D721Med (cell line): Measurements from ENCODE around the gene SMPX.

ENCODE experiments used
- DNase-seq: peaks from one replicate; pipeline ENCODE4 v3.0.0; 2011; ENCODE audit warnings: low spot score; ENCODE audit not compliant: insufficient read length
- FAIRE-seq: peaks from 2 replicates; lab custom pipeline; 2011; peaks lifted over from hg19 to GRCh38; lab: Jason Lieb, UNC
- CTCF ChIP-seq: IDR thresholded peaks from 2 replicates; pipeline ENCODE4 v1.5.1; 2012; ENCODE audit warnings: mild to moderate bottlenecking, control low read depth; ENCODE audit not compliant: insufficient read depth; ENCODE audit errors: missing control alignments

SMPX gene

GRCh38 chrX:21675931-21676330 lies 82.0 kb downstream of the SMPX start:
- no peak for FAIRE-seq
- no peak for DNase-seq
- no peak for TF ChIP-seq CTCF

GRCh38 chrX:21674430-21675186 lies 83.3 kb downstream of the SMPX start:
- TF ChIP-seq CTCF: no peak
- DNase-seq: no peak
- no peak for FAIRE-seq

- DNase-seq (no peak), FAIRE-seq (no peak)
- TF ChIP-seq CTCF: no peak
These were observed 91.2 kb downstream of the SMPX start for GRCh38 chrX:21666679-21667078.

DNA sequence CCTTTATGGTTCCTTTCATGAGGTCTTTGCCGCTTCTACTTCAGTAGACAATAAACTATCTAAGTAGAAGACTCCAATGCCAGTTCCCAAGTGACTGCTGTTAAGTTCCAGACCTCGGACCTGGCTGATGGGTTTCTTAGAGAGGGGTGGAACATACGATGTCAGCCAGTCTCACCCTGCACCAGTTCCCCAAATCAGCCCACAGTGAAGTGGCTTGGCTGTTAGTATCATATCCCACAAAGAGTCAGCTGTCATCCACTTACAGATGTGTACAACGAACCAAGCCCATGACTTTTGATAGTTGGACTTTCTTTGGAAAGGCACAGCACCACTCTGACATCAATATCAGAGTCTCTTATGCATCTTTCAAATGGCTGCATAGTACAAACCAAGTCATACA lies 91.7 kb downstream of the SMPX start:
- FAIRE-seq (no peak), DNase-seq (no peak)
- no peak for TF ChIP-seq CTCF

GRCh38 chrX:21662761-21663160 lies 95.2 kb downstream of the SMPX start:
- FAIRE-seq (no peak), DNase-seq (no peak)
- no peak for TF ChIP-seq CTCF

GRCh38 chrX:21661316-21661715 lies 96.6 kb downstream of the SMPX start:
- DNase-seq: no peak
- FAIRE-seq: no peak
- TF ChIP-seq CTCF: no peak

DNA sequence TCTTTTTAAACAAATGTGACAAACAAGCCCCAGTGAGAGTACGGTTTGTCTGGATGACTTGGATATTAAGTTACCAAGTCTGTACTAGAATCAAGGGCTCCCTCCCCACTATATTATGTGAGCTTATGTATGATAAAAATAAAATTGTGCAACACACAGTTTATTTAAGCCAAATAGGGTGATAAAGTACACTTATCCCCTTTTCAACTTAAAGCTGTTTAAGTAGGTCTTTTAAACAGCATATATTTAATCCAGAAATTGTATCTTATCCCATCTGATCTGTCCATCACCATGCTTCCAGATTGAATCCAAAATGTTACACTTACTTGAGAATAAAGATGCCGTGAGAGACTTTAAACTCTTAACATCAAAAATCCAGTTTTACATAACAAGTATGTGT lies 97.8 kb downstream of the SMPX start:
- DNase-seq (no peak), FAIRE-seq (no peak)
- no peak for TF ChIP-seq CTCF
